ENCODE measurements around the gene RBM19. TPM values are rescaled to one million over a fixed set of nuclear protein-coding genes. Genes with fewer than 3 reads are reported as not detected.

The RBM19 gene
- total RNA-seq, 2 donors from 2014 or later = 15.3 to 15.6 TPM

- Histone ChIP-seq H3K36me3 (peaks cover 77% of the 10 kb centered on the region), H3K4me3 (no peak overlapping the region), H3K9me3 (no peaks in the 10 kb centered on the region), H3K27me3 (no peaks in the 10 kb centered on the region), H3K4me1 (no peaks in the 10 kb centered on the region), H3K27ac (no peak overlapping the region)
- no peak for DNase-seq (ENCODE audit: low spot score)
- TF ChIP-seq, protein P1, sequence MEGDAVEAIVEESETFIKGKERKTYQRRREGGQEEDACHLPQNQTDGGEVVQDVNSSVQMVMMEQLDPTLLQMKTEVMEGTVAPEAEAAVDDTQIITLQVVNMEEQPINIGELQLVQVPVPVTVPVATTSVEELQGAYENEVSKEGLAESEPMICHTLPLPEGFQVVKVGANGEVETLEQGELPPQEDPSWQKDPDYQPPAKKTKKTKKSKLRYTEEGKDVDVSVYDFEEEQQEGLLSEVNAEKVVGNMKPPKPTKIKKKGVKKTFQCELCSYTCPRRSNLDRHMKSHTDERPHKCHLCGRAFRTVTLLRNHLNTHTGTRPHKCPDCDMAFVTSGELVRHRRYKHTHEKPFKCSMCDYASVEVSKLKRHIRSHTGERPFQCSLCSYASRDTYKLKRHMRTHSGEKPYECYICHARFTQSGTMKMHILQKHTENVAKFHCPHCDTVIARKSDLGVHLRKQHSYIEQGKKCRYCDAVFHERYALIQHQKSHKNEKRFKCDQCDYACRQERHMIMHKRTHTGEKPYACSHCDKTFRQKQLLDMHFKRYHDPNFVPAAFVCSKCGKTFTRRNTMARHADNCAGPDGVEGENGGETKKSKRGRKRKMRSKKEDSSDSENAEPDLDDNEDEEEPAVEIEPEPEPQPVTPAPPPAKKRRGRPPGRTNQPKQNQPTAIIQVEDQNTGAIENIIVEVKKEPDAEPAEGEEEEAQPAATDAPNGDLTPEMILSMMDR (IDR thresholded peaks at IDR 0.05) = no peak
Measured at GRCh38 chr12:113946175-113946574, 19.9 kb downstream of the RBM19 start.

GRCh38 chr12:113945174-113946173 is 20.7 kb downstream of the RBM19 start:
- H3K4me3 ChIP-seq = no peak overlapping the region
- no peaks in the 10 kb centered on the region for H3K9me3 ChIP-seq
- no peak overlapping the region for H3K27ac ChIP-seq
- H3K36me3 ChIP-seq = peaks cover 82% of the 10 kb centered on the region
- H3K4me1 ChIP-seq = no peaks in the 10 kb centered on the region
- TF ChIP-seq, protein P1 (IDR thresholded peaks at IDR 0.05) = no peak
- H3K27me3 ChIP-seq = no peaks in the 10 kb centered on the region
- DNase-seq (ENCODE audit: low spot score) = no peak

- H3K27ac ChIP-seq = no peak overlapping the region
- no peaks in the 10 kb centered on the region for H3K9me3 ChIP-seq
- no peaks in the 10 kb centered on the region for H3K27me3 ChIP-seq
- H3K36me3 ChIP-seq = peaks cover 82% of the 10 kb centered on the region
- TF ChIP-seq, protein P1 (IDR thresholded peaks at IDR 0.05) = no peak
- DNase-seq (ENCODE audit: low spot score) = no peak
- no peaks in the 10 kb centered on the region for H3K4me1 ChIP-seq
- H3K4me3 ChIP-seq = no peak overlapping the region
Measured at GRCh38 chr12:113942209-113942608, 23.9 kb downstream of the RBM19 start.

- H3K27me3 ChIP-seq = no peaks in the 10 kb centered on the region
- DNase-seq (ENCODE audit: low spot score) = no peak
- peaks cover 79% of the 10 kb centered on the region for H3K36me3 ChIP-seq
- no peaks in the 10 kb centered on the region for H3K9me3 ChIP-seq
- no peaks in the 10 kb centered on the region for H3K4me1 ChIP-seq
- no peak overlapping the region for H3K4me3 ChIP-seq
- H3K27ac ChIP-seq = no peak overlapping the region
- TF ChIP-seq, protein P1 (IDR thresholded peaks at IDR 0.05) = no peak
Measured at GRCh38 chr12:113941208-113941486, 25.0 kb downstream of the RBM19 start.

GRCh38 chr12:113940357-113941207 is 25.5 kb downstream of the RBM19 start:
- Histone ChIP-seq H3K36me3 (peaks cover 73% of the 10 kb centered on the region), H3K9me3 (no peaks in the 10 kb centered on the region)
- TF ChIP-seq, protein P1 (IDR thresholded peaks at IDR 0.05) = no peak

More at GRCh38 chr12:113940357-113941207, 25.5 kb downstream of the RBM19 start:
- Histone ChIP-seq H3K4me3 (no peak overlapping the region), H3K27me3 (no peaks in the 10 kb centered on the region), H3K4me1 (no peaks in the 10 kb centered on the region), H3K27ac (no peak overlapping the region)
- DNase-seq (ENCODE audit: low spot score) = no peak

Measured in right atrium auricular region (tissue), 2 donors.